Vein endothelial cell (primary cell): ENCODE measurements around the gene TAS2R5. TPM values are rescaled to one million over a fixed set of nuclear protein-coding genes. Genes with fewer than 3 reads are reported as not detected.

ENCODE experiments used
- total RNA-seq: library from RNA; depleted of rRNA; stranded (reverse); fragments of >200 nt; gene quantifications from 2 replicates; pipeline ENCODE4 v1.2.3, GENCODE V29; 2012

TAS2R5 gene
- 0.65 and 1.5 TPM in 2 replicates for total RNA-seq

GRCh38 chr7:141789917-141790316 lies at the start of gene TAS2R5:
Gene TAS2R5, plus strand, starts transcription at chr7:141790217. Its CDS starts 145 bp downstream, at chr7:141790362.

GRCh38 chr7:141763797-141764196 lies 26.2 kb upstream of the TAS2R5 start, which contains the start of gene TAS2R3:
Gene TAS2R3, plus strand, starts transcription at chr7:141764097. Its CDS starts 62 bp downstream, at chr7:141764159.

GRCh38 chr7:141776374-141776773 lies 13.6 kb upstream of the TAS2R5 start, which contains the start of gene TAS2R4:
Gene TAS2R4, plus strand, starts transcription at chr7:141776674. Its CDS starts 1,815 bp downstream, at chr7:141778489.

Other genes with a start within 250 kb of the TAS2R5 start
- gene AGK, start 238.8 kb upstream of the TAS2R5 start, total RNA-seq, result 38.9 and 46.1 TPM in 2 replicates
- gene DENND11, start 88.1 kb upstream of the TAS2R5 start, total RNA-seq, result 45.5 and 50.3 TPM in 2 replicates
- gene WEE2, start 81.9 kb upstream of the TAS2R5 start, total RNA-seq, result not detected in 2 replicates
- 88.5 and 176 TPM in 2 replicates for gene SSBP1, start 51.9 kb upstream of the TAS2R5 start, total RNA-seq
- 0.98 and 1.2 TPM in 2 replicates for gene TAS2R3, start 26.1 kb upstream of the TAS2R5 start, total RNA-seq
- 0.98 and 1.9 TPM in 2 replicates for gene TAS2R4, start 13.5 kb upstream of the TAS2R5 start, total RNA-seq
- not detected in 2 replicates for gene PRSS37, start 51.3 kb downstream of the TAS2R5 start, total RNA-seq
- gene OR9A4, start 126.2 kb downstream of the TAS2R5 start, total RNA-seq, result not detected in 2 replicates
- gene CLEC5A, start 156.8 kb downstream of the TAS2R5 start, total RNA-seq, result not detected in 2 replicates
- gene TAS2R38, start 183.6 kb downstream of the TAS2R5 start, total RNA-seq, result not detected in 2 replicates
- gene MGAM, start 205.7 kb downstream of the TAS2R5 start, total RNA-seq, result under 0.01 TPM in 1 of 2 replicates, not detected in the other